ENCODE measurements around the gene NUAK1.
A peak's percentile ranks its signal among the peaks of the same experiment; 100 is the strongest.

NUAK1 gene

DNA sequence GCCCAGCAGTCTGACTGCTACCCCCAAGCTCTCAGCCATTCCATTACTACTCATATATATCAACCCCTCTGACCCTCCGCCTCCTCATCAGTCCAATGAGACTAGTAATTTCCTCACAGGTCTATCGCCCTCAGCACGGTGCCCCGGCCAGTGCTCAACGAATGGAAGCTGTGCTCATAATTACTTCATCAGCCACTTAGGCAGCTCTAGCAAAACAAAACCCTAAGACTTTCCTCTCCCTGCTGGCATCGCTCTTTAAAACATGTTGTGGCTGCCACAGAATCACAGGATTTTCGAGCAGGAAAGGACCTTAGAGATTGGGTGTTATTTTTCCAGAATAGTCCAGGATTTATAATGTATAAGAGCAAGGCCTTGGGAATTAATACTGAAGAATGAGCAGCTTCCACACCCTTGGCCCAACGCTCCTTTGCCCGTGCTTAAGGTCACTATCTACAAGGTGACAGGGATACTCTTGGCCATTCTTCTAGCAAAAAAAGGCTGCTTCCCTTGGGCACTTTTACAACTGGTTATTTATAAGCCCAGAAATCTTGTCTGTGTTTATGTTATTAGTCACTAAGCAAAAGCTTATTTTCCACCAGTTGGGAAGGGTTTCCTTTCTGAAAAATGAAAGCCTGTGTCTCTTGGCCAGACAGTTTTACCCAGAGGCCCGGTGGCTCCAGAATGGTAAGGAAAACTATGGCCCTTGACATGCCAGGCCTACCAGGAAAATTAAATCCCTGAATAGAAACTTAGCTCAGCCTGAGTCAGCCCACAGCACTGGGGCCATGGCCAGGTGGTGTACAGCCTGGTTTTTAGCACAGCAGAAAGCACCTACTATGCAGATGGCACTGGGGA, 47.9 kb downstream of the NUAK1 start:
- intact Hi-C loops (cut with DNase I), result no loop called here
- no peak for DNase-seq

DNA sequence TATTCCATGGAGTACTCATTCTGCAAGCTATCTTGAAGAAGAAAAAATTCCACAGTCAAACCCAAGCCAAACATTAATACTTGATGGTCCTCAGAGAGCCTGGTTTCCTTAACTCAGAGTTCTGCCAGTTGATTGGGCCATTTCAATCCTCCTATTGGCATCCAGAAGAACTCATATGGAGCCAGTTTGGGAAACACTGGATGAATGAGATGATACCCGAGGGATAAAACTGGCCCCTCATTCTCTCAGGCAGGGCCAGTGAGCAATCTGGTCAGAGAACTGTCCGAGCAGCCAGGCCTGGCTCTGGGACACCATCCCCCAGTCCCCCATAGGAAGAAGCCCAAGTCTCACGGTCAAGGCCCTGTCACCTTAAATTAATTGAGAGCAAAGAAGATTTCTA, 48.8 kb downstream of the NUAK1 start:
- intact Hi-C loops (cut with DNase I), result no loop called here
- DNase-seq, result no peak

DNA sequence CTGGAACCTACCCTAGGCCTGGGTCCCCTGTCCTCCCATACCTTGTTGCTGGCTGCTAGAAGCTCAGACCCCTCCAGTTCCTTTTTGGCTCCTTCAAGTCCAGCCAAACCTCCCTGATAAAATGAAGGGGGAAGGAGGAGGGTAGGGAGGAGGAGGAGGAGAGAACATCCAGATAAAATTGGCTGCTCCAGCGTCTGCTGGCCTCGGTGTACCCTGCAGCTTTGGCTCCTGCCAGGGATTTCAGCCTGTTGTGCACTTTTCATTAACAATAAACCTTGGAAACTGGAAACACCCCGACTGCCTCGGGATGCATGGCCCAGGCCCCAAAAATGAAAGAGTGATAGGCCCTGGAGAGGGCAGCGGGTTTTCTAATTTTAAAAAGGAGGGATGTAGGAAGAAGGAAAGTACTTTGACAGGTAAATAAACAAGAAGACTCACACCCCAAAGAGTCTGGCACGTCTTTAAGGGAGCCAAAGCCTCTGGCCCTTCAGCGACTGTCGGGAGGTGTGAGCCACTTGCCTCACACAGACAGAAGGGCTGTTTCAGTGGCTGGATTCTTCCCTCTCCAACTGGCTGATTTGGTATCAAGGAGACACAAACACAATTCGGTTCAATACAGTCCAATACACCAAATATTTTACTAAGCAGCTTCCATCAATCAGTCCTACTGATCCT, 49.8 kb downstream of the NUAK1 start:
- intact Hi-C loops (cut with DNase I), result no loop called here
- DNase-seq, result peak in 1 of 10 donors; percentile 76

DNA sequence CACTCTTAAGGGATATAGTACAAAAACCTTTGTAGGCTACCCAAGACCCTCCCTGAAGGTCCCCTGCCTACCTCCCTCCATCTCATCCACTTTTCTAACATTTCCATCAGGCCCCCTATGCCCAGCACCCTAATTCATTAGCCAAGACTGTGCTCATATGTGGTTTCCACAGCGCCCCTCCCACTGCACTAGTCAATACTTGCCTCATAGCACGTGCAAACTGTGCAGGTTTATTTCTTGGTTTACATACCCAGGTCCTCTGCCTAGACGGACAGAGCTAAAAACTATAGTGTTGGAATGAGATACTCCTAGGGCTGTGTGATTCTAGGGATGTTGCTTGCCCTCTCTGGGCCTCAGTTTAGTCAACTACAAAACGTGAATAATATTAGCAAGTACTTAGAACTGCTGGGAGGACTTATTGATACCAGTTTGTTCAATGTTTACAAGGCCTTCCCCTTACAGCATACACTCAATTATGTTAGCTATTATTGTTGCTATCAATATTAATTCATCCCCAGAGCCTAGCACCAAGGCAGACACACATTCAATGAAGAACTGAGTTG, 50.4 kb downstream of the NUAK1 start:
- intact Hi-C loops (cut with DNase I), result no loop called here
- no peak for DNase-seq

DNA sequence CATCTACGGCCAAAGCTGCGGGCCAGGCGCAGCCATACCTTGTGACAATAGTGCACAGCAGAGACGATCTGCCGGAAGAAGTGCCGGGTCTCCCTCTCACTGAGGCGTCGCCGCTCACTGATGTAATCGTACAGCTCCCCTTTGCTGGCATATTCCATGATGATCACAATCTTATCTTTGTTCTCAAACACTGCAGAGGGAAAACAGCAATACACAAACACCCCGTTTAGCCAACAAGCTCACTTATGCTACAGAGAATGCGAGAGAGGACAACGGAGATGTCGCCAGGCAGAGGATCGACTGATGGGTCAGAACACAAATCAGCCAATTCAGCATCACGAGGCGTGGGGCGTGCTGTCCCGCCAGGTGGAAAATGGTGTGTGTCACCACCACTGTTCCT, 52.1 kb downstream of the NUAK1 start:
- intact Hi-C loops (cut with DNase I), result no loop called here
- DNase-seq, result peak in 9 of 10 donors; percentile 37 to 95 (median 74)

DNA sequence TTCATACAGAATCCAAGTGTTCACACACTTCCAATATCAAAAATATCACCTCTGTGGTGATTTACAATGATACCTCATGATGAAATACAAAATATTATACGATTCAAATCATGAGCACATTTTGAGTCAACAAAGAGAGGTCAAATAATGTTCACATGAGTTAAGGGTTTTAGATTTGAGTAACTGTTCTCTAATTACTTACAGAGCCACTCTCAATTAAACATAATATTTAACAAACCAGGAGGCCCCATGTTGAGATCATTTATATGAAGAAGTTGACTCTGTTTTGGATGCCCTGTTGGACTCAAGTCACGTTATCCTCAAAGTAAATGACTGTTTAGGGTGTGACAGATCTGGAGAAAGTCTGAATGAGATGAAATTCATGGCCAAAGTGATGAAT, 53.5 kb downstream of the NUAK1 start:
- intact Hi-C loops (cut with DNase I), result no loop called here
- DNase-seq, result no peak

DNA sequence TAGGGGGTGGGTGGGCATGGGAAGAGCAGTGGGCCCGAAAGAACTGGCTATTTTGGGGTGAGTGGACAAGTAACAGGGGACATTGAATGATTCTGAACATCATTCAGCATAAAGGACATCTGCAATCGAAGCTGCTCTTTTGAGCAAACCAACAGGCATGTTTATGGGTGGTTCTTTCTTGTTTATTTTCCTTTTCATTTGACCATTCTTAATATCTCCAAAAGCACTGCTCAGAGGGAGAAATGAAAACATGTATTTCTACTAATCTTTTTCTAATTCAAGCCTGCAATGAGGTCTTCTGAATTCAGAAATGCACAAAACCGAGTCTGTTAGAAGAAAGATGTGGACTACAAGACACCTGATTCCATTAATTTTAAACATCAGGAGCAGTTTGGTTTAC, 54.0 kb downstream of the NUAK1 start:
- intact Hi-C loops (cut with DNase I), result no loop called here
- DNase-seq, result no peak

DNA sequence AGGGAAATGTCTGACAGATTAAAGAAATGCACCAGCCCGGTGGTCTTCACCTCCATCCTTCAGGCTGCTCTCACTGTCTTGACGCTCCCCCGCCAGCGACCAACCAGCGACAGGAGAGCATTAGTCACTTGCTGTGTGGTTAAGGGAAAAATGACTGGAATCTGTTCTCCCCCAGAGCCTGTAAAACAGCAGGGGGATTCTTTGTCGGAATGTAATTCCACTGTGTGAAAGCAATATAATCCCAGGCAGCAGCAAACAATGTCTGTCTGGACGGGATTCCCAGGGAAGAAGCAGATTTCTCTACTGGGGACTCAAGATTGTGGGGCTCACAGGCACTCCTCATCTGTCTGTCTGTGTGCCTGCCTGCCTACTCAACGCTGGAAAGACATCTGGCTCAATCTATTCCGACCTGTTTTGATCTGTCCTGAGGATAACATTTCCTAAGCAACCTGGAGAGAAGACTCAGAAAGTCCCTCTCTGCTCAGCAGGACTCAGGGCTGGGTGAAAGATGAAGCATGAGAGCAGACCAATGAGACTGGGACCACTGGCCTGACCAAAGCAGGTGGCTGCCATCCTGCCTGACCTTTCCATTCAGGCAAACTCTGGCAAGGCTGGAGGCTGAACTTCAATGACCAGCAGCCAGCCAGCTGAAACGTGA, 54.6 kb downstream of the NUAK1 start:
- DNase-seq, result peak in 1 of 10 donors; percentile 64
- intact Hi-C loops (cut with DNase I), result no loop called here

DNA sequence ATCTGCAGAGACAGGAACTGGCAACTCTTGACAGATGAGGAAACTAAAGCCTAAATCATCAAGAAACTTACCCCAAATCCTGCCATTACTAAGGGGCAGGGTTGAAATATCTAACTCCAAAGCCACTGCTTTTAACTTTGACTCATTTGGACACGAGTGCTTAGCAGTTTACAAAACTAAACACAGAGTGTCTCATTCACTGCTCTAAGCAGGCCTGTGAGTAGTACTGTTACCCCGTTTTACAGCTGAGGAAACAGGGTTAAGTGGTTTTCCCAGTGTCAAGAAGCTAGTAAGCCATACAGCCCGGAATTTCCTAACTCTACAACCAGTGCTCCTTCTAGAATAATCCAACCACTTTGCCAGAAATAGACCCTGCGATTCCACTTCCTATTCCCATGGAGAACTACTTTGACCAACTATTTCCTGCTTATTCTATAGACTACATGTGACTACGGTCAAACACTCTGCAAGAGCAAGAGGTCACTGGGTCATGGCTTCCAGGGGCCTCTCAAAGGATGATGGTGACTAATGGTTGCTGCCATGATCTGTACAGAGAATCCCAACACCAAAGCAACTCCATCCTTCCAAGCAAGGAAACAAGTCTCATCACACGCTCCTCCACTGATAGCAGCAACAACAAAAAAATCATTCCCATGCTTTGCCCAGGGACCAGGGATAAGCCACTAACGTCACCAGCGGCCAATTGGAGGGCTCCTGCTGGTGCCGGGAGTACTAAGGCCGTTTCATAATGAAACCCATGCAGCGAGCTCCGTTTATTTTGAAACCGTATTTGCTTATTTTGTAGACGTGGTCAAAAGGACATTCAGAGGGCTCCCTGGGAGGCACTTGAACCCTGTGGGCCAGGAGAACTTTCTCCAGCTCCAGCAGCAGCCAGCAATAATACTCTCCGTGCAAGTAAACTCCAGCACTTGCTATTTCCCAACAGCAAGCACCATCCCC, 56.3 kb downstream of the NUAK1 start:
- intact Hi-C loops (cut with DNase I), result no loop called here
- peak in 1 of 10 donors; percentile 54 for DNase-seq

DNA sequence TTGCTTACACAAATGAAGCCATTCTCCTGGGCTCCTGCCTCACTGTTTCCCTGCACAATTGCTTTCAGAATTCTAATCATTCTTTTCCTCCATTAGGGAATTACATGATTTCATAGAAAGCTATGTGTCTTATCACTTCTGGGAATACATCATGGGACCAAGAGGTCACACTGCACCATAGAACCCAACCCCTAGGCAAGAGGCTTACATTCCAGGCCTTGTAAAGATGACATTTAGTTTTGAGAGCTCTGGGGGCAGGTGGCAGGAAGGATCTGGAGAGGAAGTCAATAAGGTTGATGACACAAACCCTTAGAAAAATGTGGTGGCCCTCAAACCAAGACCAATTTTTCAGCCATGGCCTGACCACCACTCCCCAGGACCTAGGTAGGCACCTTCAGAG, 57.1 kb downstream of the NUAK1 start:
- no peak for DNase-seq
- intact Hi-C loops (cut with DNase I), result no loop called here

DNA sequence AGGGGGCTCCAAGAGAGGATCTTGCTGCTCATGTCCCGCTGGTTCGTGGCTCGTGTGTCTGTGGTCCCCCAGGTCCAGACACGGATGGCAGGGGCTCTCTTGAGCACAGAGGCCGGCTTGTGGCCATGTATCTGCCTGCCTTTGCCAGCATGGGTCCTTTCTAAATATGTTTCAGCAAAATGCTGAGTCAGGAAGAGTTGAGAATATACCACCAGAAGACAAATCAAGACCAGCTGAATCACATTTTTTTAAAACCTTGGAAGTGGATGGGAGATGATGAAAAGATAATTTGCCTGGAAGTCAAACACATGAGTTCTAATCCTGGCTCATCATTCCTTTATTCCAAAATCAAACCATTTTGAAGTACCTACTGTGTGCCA, 58.0 kb downstream of the NUAK1 start:
- intact Hi-C loops (cut with DNase I), result no loop called here
- DNase-seq, result no peak

DNA sequence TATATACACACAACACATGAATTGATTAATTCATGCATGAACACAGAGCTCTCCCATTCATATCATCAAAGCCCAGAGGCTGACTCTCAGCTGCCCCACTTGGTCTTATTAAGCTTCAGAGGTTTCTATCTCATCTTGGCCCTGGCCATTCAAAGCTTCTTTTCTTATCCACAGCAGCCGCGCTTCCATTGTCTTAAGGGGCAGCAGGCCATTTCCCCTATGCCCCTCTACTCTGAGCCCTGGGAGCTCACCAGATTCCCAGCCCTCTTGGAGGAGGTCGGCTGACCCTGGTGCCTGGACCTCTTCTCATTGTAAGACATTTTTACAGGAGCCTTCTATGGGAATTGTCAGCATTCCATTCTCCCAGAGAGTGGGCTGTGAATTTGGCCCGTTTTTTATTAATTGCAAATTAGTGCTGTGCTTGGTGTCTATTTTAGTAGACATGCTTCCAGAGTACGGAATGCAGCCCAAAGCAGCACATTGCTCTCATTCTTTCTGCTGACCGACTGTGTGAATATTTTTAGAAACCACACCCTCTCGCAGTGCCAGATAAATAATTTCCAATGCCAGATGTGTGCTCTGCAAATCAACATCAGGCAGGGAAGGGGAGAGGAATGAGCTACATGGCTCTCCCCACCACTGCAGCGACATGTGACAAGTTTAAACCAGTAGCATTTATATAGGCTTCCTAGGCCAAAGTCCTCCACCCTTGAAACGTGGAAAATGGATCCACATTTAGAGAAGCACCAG, 58.5 kb downstream of the NUAK1 start:
- intact Hi-C loops (cut with DNase I), result no loop called here
- DNase-seq, result peak in 1 of 10 donors; percentile 67

DNA sequence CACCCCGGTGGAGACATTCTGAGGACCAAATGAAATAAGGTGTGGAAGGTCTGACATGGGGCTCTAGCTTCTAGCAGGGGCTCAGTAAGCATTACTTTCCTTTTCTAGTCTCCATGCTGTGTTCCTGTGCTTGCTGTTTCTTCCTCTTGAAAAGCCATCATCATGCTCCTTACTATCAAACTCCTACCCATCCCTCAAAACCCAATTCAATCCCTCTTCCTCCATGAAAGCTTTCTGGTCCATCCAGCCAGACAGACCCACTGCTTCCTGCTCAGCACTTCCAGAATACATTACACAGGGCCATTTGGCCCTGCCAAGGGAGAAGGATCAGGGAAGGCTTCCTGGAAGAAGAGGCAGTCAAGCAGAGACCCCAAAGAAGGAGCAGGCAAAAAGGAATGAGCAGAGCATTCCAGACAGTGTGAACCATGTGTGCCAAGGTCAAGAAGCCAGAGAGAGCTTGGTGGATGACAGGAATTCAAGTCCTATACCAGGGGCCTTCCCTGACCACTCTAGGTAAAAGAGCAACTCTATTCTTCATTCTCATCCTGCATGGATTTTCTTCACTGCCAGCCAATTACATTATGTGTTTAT, 59.5 kb downstream of the NUAK1 start:
- no peak for DNase-seq
- intact Hi-C loops (cut with DNase I), result no loop called here

DNA sequence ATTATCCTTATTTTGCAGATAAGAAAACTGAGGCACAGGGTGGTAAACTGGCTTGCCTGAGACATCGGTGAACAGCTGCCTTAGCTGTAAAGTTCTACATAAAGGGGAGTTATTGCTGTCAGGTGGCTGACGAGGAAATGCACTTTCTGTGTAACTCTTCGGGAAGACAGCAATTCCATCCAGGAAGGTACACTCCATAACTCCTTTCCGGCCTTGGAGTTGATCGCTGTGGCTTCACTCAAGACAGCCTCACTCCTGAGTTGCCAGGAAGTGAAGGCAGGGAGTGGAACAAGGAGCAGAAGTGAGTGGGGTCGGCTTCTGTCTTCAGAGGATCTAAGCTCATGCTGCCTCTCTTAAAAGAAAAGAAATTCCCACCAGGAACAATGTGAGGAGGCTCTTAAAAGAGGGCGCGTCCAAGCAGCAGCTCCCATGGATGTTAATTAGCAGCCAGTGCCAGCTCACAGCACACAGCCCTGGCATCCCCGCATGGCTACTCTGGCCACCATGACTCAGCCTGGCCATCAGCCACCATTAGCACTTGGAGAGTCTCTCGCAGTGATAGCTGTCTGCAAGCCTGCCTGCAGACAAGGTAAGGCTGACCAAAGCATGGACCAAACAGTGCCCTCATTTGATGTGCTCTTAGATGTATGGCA, 60.3 kb downstream of the NUAK1 start:
- DNase-seq, result peak; percentile 63 to 96 (median 78)
- intact Hi-C loops (cut with DNase I), result no loop called here

DNA sequence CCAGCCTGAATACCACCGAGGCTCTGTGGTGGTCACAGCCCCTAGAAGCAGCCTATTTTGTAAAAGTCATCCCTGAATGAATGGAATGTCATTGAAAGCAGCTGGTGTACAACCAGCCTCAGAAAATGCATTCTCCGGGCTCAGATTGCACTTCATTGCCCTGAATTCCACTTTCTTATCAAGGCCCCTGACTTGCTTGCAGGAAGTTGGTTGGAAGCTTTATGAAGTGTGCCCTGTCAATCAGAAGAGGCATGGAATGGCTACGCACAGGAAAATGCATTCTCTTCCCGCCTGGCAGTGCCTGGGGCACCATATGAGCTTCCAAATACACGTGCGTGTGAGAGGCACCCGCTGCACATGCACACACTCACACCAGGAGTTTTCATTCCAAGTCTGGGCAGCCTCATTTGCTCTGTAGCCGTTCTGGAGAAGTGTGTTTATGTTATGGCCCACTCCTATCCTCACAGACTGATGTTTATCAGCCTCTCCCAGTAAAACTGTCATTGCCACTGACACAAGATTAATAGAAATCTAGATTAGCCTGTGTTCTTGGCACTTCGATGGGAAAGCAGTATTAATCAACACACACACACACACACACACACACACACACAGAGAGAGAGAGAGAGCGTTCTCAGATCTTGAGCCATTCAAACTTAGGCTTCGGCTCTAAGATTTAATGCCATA, 63.9 kb downstream of the NUAK1 start:
- intact Hi-C loops (cut with DNase I), result no loop called here

DNA sequence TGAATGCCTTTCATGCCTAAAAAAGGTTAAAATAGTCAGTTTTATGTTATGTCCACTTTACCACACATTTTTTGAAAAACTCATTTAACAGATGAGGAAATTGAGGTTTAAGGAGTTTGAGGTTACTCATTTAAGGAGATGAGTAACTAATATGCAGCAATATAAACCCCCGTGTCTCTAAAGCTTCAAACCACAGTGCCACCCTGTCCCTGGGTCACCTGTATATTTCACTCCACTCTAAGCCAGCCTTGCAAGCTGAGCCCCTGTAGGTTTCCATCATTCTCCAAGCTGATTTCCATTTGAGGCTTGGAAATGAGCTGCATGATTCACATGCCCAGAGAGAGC, 64.4 kb downstream of the NUAK1 start:
- intact Hi-C loops (cut with DNase I), result no loop called here
- DNase-seq, result no peak

More for the DNA sequence above, 63.9 kb downstream of the NUAK1 start:
- no peak for DNase-seq

DNA sequence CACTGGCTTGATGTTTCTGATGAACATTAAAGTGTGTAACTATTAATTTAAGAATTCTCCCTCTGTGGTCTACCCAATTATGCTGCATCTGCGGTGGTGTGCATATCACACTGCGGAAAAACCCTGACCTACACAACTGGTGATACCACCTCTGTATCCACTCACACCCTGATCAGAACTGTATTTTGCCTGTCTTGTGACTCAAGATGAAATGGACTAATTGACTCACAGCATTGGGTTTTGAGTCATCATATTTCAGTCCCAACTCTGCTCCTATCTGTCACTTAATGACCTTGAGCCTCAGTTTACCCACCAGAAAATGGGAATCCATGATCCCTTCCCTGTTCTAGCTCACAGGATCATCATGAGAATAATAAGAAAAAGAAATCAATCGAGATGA, 65.6 kb downstream of the NUAK1 start:
- no peak for DNase-seq
- intact Hi-C loops (cut with DNase I), result no loop called here

DNA sequence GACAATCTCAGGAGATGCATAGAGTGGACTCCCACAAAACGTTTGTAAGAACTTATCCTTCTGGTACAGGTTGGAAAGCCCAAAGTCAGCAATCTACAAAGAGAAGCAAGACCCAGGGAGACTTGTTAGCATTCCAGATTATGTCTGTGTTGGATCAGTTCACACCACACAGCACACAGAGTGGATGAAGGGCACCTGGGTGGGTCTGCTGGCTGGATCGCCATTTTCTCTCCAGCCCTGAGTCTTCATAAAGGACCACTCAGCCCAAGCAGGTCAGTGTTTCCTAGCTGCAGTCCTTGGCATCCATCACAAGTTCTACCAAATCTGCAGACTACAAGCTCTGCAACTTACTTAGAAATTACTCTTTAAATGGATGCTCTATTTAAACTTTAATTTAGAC, 66.0 kb downstream of the NUAK1 start:
- no peak for DNase-seq
- intact Hi-C loops (cut with DNase I), result no loop called here
